Measurements from ENCODE around the gene POU6F2. TPM values are rescaled to one million over a fixed set of nuclear protein-coding genes. Genes with fewer than 3 reads are reported as not detected.
A peak's percentile ranks its signal among the peaks of the same experiment; 100 is the strongest.
"Not testable (repeated sequence)": the region's sequence is repeated elsewhere in the genome, so short reads cannot be mapped to it uniquely, and the experiment has no call there.

Gene POU6F2, protein sequence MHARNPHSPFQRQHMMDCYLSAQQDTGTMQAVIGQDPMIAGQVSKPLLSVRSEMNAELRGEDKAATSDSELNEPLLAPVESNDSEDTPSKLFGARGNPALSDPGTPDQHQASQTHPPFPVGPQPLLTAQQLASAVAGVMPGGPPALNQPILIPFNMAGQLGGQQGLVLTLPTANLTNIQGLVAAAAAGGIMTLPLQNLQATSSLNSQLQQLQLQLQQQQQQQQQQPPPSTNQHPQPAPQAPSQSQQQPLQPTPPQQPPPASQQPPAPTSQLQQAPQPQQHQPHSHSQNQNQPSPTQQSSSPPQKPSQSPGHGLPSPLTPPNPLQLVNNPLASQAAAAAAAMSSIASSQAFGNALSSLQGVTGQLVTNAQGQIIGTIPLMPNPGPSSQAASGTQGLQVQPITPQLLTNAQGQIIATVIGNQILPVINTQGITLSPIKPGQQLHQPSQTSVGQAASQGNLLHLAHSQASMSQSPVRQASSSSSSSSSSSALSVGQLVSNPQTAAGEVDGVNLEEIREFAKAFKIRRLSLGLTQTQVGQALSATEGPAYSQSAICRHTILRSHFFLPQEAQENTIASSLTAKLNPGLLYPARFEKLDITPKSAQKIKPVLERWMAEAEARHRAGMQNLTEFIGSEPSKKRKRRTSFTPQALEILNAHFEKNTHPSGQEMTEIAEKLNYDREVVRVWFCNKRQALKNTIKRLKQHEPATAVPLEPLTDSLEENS
- 1.5 and 3.1 TPM in 2 replicates for polyA plus RNA-seq (2014; cell fraction: cytosol; rRNA removed)
- polyA plus RNA-seq (2014; cell fraction: nucleus; rRNA removed): 1.1 and 2.5 TPM in 2 replicates

GRCh38 chr7:38977685-38978084 is at the start of gene POU6F2:
TSS of gene POU6F2 (plus strand) at chr7:38977909. CDS start at chr7:38977954, 45 bp downstream.
- no peak for DNase-seq (ENCODE audit: low spot score)

DNA sequence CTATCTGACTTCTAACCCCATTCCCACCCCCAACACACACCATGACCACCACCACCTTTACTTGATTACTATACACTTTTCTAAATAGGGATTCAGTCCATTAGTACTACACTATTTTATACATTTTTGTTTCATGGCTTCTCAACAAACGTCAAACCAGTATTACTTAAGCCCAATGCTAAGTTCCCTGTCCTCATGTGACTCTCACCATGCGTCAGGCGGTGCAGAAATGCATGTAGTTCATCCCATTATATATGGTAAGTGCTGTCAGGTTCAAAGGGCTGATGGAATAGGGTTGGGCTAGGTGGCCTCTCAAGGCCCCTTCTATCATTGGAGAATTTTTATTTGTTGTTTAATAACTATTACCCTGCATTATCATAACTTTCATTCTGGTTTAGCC is 49.2 kb upstream of the POU6F2 start:
- DNase-seq (ENCODE audit: low spot score): no peak

DNA sequence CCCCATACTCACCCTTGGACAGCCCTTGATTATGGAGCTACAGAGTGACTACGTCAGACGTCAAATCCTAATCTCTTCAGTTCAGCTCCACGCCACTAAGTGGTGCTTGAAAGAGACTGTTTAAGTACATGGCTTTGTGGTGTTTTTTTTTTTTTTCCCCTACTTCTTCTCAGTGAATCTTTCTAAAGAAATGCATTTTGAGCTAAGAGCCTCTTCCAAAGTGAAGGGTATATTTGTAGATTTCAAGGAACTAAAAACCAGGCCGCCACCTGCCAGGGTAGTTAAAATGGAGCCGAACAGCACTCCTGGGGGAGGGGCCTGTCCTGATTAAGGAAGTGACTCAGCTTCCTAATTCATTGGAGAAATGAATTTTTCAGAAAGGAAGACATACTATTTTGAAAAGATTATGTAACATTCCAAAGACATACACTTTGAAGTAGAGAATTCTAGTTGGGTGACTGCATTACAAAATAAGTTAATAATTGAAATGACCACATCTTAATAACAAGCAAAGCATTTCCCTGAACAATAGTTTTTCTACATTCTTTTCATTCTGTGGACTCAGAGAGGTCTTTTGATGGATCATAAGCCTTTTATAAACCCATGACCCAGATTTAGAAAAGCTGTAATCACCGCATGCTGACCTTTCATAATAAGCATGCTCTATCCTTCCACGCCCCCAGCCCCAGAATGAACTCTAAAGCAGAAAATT is 48.1 kb upstream of the POU6F2 start:
- DNase-seq (ENCODE audit: low spot score): no peak

DNA sequence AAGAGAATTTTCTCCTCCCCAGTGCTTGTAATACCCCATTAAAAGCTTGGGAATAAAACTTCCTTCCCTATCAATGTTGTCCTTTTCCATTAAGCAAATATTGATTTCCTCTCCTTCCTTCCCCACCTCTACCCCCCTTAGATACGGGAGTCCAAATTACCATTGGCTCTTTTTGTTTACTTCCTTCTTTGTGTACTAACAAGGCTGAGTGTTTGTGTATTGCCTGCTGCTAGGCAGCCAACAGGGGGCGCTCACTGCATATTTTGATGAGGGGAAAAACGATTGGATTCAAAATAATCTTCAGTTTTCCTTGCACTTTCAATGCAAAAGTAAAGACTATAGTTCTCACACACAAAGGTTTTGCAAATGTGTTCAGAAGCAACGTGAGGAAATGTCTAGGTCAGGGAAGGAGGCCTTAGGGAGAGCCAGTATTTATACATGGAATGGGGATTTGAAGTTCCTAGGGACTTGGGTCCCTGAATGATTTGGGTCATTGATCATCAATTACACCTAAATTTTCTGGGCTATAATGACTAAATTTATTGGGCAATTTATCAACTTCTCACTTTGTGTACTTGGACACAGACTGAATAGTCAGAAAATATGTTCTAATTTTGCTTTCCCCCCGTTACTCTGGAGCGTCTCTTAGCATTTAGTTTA is 45.1 kb upstream of the POU6F2 start:
- peak; percentile 52 for DNase-seq (ENCODE audit: low spot score)

GRCh38 chr7:38934051-38934450 is 43.7 kb upstream of the POU6F2 start:
- DNase-seq (ENCODE audit: low spot score): no peak

DNA sequence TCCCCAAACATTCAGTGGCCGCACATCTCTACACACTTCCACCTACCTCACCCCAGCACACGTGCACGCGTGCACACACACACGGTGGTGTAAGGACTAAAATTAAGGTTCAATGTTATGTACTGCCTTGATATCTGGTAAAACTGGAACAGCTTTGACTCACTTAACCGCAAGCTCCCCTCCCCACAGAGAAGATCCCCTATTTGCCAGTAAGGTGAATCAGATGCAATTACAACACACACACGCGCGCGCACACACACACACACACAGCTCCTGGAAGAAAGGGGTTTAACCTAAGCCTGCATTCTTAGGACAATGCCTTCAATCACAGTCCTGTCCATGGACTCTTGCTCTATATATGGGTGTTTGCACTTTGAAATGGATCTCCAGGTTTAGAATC is 43.2 kb upstream of the POU6F2 start:
- no peak for DNase-seq (ENCODE audit: low spot score)

DNA sequence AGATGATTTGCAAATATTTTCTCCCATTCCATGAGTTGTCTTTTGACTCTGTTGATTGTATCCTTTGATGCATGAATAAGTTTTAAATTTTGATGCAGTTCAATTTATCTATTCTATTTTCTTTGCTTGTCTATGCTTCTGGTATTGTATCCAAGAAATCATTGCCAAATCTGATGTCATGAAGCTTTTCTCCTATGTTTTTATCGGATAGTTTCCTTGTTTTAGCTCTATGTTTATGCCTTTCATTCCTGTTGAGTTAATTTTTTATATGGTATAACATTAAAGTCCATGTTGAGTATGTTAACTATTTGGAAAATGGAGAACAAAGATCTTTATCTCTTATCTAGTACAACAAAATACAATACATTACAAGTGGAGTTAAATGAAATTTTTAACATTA is 41.1 kb upstream of the POU6F2 start:
- no peak for DNase-seq (ENCODE audit: low spot score)

- no peak for DNase-seq (ENCODE audit: low spot score)
Observed at GRCh38 chr7:38938001-38938485, 39.7 kb upstream of the POU6F2 start.

DNA sequence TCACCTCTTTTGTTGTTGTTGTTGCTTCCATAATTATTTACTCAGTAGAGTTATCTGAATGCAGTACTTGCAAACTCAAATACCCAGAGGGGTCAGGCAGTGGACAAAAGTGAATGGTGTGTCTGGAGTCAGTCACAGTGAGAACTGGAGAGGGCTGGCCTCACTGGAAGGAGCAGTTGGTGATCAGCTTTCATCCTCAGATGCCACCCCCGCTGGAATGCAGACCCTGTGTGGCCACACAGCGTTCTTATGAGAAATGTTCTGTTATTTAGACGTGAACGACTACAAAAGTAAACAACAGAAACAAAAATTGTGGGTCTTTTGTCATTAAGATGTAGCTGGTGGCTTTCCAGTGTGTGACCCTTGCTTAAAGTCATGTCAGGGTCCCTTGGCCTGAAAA is 39.1 kb upstream of the POU6F2 start:
- no peak for DNase-seq (ENCODE audit: low spot score)

- no peak for DNase-seq (ENCODE audit: low spot score)
Observed at GRCh38 chr7:38940774-38941173, 36.9 kb upstream of the POU6F2 start.

DNA sequence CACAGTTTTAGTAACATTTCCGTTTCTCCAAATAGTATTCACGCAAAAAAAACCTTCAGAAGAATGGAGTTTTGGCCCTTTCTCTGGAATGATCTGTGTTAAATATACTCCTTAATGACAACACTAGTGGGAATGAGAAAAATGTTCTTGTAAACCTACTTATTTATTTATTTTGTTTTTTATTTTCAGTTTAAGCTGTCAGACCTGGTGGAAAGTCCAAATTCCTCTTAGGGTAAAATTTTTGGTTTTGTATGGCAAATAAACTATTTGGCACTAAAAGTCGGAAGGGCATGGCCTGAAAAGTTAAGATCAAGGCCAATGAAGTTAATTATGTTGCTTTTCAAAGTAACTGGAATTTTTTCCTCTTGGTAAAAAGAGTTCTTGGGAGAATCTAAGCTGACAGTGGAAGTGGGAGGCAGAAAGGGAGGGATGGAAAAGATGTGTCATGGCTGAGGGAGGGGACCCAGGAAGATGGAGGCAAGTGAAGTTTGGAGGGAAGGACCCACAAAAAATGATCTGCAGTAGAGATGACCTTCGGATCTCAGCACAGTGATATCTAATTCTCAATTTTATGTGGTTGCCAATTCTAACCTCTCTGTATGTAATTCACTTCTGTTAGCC is 35.2 kb upstream of the POU6F2 start:
- no peak for DNase-seq (ENCODE audit: low spot score)

GRCh38 chr7:38947541-38947940 is 30.2 kb upstream of the POU6F2 start:
- not testable (repeated sequence) for DNase-seq (ENCODE audit: low spot score)

DNA sequence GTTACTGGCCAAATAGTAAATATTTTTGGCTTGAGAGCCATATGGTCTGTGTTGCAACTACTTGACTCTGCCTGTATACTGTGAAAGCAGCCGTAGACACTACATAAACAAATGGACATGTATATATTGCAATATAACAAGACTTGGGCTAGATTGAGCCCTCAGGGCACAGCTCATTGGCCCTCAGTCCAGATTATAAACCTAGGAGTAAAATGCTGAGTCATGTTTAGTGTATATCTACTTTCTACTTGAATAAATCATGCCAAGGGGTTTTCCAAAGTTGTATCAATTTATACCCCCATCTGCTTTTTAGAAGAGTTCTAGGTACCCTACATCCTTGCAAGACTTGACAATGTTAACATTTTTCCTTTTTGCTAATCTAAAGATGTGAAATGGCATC is 27.4 kb upstream of the POU6F2 start:
- DNase-seq (ENCODE audit: low spot score): no peak

DNA sequence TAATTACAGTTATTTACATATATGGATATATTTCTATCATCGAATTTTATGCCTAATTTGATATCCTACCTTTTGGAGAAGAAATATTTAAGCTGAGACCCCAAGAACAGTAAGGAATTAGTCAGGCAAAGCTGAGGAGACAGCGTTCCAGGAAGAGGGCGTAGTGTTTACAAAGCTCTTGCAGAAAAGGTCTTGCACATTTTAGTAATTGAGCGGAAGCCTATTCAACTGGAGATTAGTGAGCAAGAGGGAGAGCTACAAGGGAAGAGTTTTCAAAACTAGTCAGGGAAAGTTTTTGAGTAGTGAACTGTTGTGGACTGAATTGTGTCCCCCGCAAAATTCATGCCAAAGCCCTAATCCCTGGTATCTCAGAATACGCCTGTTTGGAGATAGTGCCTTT is 26.5 kb upstream of the POU6F2 start:
- DNase-seq (ENCODE audit: low spot score): no peak

- DNase-seq (ENCODE audit: low spot score): no peak
Observed at GRCh38 chr7:38953227-38953626, 24.5 kb upstream of the POU6F2 start.

- DNase-seq (ENCODE audit: low spot score): no peak
Observed at GRCh38 chr7:38953971-38954370, 23.7 kb upstream of the POU6F2 start.

GRCh38 chr7:38955892-38956291 is 21.8 kb upstream of the POU6F2 start:
- no peak for DNase-seq (ENCODE audit: low spot score)

DNA sequence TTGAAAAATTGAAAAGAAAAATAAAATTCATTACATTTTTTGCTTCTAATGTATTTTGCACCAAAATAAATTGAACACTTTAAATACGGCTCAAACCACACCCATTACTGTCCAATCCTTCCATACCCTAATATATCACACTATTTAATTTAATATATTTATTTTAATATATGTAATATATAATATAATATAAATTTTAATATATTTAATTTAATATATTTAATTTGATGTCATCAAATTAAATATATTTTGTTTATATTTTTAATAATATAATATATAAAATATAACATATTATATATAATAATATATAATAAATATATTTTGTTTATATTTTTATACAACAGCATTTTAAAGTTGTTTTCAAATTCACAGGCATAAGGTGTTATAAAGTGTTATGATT is 15.7 kb upstream of the POU6F2 start:
- no peak for DNase-seq (ENCODE audit: low spot score)

- no peak for DNase-seq (ENCODE audit: low spot score)
Observed at GRCh38 chr7:38964921-38965320, 12.8 kb upstream of the POU6F2 start.

GRCh38 chr7:38973760-38974159 is 3.9 kb upstream of the POU6F2 start:
- DNase-seq (ENCODE audit: low spot score): no peak

GRCh38 chr7:38975944-38976392 is 1.7 kb upstream of the POU6F2 start:
- DNase-seq (ENCODE audit: low spot score): peak; percentile 15

Measured in SK-N-DZ (cell line).